ENCODE results near the gene YPEL4. TPM values are rescaled to one million over a fixed set of nuclear protein-coding genes. Genes with fewer than 3 reads are reported as not detected.

YPEL4 gene
- total RNA-seq, 4 donors from 2014 or later, result 1.1 to 1.7 TPM; not detected in 2

DNA sequence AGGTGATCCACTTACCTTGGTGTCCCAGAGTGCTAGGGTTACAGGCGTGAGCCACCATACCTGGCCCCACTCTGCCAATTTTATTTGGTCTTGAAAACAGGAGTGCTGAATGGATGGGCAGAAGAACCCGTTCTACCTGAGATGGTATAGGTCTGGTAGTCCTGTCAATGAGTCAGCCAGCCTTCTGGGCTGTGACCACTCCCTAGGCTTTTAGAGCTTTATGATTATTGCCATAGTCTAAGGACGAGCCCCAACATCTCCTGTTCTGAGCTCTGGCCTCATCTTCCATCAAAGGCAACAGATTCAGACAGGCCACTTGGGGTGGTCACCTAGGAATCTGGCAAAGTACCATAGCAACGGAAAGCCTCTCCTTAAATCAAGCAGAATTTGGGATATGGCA, 29.7 kb upstream of the YPEL4 start:
- DNase-seq, result no peak
- peaks cover 11 to 13% of the 10 kb centered on the region in 2 donors for H3K36me3 ChIP-seq
- intact Hi-C loops (cut with DNase I), result loop anchor here (5.0 kb wide), 1 partner anchor 33 kb away; the partner anchor contains the start of genes MED19 and TMX2
- WGBS, 2 donors, result 94 to 95% methylated on average over 4 of the region's 4 CpGs
- H3K9me3 ChIP-seq, result no peaks in the 10 kb centered on the region
- H3K4me3 ChIP-seq (replicated peaks in 1 of 3), result no peak overlapping the region
- no peaks in the 10 kb centered on the region for H3K27me3 ChIP-seq
- H3K27ac ChIP-seq, result no peak overlapping the region
- H3K4me1 ChIP-seq, result peaks cover 20 to 31% of the 10 kb centered on the region in 2 donors
- TF ChIP-seq, protein P1, sequence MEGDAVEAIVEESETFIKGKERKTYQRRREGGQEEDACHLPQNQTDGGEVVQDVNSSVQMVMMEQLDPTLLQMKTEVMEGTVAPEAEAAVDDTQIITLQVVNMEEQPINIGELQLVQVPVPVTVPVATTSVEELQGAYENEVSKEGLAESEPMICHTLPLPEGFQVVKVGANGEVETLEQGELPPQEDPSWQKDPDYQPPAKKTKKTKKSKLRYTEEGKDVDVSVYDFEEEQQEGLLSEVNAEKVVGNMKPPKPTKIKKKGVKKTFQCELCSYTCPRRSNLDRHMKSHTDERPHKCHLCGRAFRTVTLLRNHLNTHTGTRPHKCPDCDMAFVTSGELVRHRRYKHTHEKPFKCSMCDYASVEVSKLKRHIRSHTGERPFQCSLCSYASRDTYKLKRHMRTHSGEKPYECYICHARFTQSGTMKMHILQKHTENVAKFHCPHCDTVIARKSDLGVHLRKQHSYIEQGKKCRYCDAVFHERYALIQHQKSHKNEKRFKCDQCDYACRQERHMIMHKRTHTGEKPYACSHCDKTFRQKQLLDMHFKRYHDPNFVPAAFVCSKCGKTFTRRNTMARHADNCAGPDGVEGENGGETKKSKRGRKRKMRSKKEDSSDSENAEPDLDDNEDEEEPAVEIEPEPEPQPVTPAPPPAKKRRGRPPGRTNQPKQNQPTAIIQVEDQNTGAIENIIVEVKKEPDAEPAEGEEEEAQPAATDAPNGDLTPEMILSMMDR (IDR thresholded peaks at IDR 0.05), result no peak
- no peak for TF ChIP-seq POLR2A (IDR thresholded peaks at IDR 0.05)

DNA sequence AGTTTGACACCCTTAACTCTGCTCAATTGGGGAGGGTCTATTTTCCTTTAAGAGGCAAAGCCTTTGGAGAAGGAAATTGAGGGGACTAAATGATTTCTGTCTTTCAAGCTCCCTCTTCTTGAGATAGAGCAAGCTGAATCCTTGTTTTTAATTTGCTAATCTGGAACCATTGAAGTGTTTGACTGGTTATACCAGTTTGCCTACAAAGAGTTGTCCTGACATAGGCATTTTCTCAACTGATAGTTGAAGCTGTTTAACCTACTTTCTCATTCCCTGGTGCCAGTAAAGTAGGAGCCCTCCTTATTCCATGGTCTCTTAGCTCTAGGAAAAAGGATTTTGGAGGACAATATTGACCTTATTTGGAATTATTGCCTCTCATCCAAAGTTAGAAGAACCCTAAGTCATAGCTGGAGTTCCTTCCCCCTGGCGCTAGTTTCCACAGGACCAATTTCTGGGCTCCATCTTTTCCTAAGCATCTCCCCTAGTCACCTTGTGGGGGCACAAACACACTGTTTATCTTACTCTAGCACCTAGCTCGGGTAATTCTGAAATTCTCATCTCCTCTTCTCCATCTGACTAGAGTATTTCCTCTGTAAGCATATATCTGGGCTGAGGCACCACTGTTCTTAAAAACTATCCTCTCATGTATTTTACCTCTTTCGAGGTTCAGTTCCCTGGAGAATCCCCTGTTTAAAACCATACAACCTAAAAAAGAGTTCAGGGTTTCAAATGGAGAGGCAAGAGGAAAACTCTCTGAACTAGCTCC, 25.6 kb upstream of the YPEL4 start:
- no peaks in the 10 kb centered on the region for H3K27me3 ChIP-seq
- peaks cover 12 to 13% of the 10 kb centered on the region in 2 donors for H3K36me3 ChIP-seq
- 72 to 74% methylated on average over 3 of the region's 3 CpGs for WGBS, 2 donors
- H3K27ac ChIP-seq, result peak overlapping the region; percentile 80 to 85 (median 82)
- intact Hi-C loops (cut with DNase I), result loop anchor here (5.0 kb wide), 1 partner anchor 37 kb away; the partner anchor contains the start of genes MED19 and TMX2
- no peak overlapping the region for H3K4me3 ChIP-seq (replicated peaks in 1 of 3)
- no peaks in the 10 kb centered on the region for H3K9me3 ChIP-seq
- no peak for DNase-seq
- peaks cover 32 to 43% of the 10 kb centered on the region in 2 donors for H3K4me1 ChIP-seq
- no peak for TF ChIP-seq POLR2A (IDR thresholded peaks at IDR 0.05)
- TF ChIP-seq, protein P1 (IDR thresholded peaks at IDR 0.05), result no peak

DNA sequence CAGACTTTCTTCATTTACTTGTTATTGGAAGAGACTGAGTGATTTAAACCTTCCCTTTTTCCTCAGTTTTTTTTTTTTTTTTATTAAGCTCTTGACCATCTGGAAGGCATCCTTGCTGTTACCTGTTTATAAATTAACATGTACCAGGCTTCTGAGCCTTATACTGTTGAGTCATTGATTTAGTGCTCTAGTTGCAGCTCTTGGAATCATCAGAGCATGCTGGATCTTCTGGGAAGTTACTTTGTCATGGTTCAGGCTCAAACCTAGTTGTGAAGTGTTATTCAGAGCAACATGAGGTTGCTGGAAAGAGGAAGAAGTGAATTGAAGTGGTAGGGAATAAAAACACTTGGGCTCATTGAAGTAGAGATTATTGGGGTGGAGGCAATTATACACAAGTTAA, 24.5 kb upstream of the YPEL4 start:
- Histone ChIP-seq H3K27ac (peak overlapping the region; percentile 80 to 85 (median 82)), H3K4me3 (replicated peaks in 1 of 3) (no peak overlapping the region), H3K4me1 (peaks cover 36 to 50% of the 10 kb centered on the region in 2 donors), H3K9me3 (no peaks in the 10 kb centered on the region), H3K27me3 (no peaks in the 10 kb centered on the region), H3K36me3 (peaks cover 12 to 13% of the 10 kb centered on the region in 2 donors)
- peak in 1 of 2 donors; percentile 15 for DNase-seq
- intact Hi-C loops (cut with DNase I), result no loop called here
- no peak for TF ChIP-seq POLR2A (IDR thresholded peaks at IDR 0.05)
- TF ChIP-seq, protein P1 (IDR thresholded peaks at IDR 0.05), result no peak

DNA sequence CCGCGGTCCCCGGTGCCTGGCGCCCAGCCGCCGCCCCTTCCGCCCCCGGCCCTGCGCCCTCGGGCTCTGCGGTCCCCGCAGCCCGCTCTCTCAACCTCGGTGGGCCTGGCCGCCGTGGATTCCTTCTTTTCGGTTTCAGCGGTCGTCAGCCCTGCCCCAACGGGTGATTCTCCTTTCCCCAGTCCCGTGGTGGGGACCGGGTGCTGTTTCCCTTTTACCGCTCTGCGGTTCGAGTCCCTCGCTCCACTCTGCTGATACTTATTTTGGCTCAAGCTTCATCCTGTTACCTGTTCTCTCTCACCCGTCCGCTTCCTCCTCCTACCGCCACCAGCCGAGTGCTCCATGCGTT, 18.7 kb upstream of the YPEL4 start:
- H3K4me3 ChIP-seq (replicated peaks in 1 of 3), result peak overlapping the region; percentile 56 to 84 (median 83)
- DNase-seq, result peak in 1 of 2 donors; percentile 24
- no peak for TF ChIP-seq POLR2A (IDR thresholded peaks at IDR 0.05)
- TF ChIP-seq, protein P1 (IDR thresholded peaks at IDR 0.05), result no peak
- 0% methylated on average over 23 to 31 of the region's 31 CpGs for WGBS, 2 donors
- H3K4me1 ChIP-seq, result peaks cover 14 to 33% of the 10 kb centered on the region in 2 donors
- intact Hi-C loops (cut with DNase I), result no loop called here
- H3K27ac ChIP-seq, result peak overlapping the region; percentile 94 to 100 (median 98)
- H3K9me3 ChIP-seq, result no peaks in the 10 kb centered on the region
- H3K36me3 ChIP-seq, result peaks cover 12 to 13% of the 10 kb centered on the region in 2 donors
- no peaks in the 10 kb centered on the region for H3K27me3 ChIP-seq
